Glutamatergic neuron (in vitro differentiated cells): Measurements from ENCODE around the gene AGTRAP. TPM values are rescaled to one million over a fixed set of nuclear protein-coding genes. Genes with fewer than 3 reads are reported as not detected.

Experiments used
- DNase-seq: peaks from one replicate; pipeline ENCODE4 v3.0.0; 2022
- H3K27ac Mint-ChIP-seq: one replicate; pipeline ENCODE4 v1.8.0; 2020; ENCODE audit warnings: mild to moderate bottlenecking, mixed read lengths, inconsistent platforms; ENCODE audit not compliant: unreplicated experiment
- H3K27me3 Mint-ChIP-seq: one replicate; pipeline ENCODE4 v1.8.0; 2020; ENCODE audit warnings: mild to moderate bottlenecking, moderate library complexity, mixed read lengths, inconsistent platforms; ENCODE audit not compliant: unreplicated experiment
- H3K36me3 Mint-ChIP-seq: one replicate; pipeline ENCODE4 v1.8.0; 2020; ENCODE audit warnings: mild to moderate bottlenecking, mixed read lengths, inconsistent platforms; ENCODE audit not compliant: unreplicated experiment
- H3K4me1 Mint-ChIP-seq: one replicate; pipeline ENCODE4 v1.8.0; 2020; ENCODE audit warnings: mild to moderate bottlenecking, low read depth, mixed read lengths, inconsistent platforms; ENCODE audit not compliant: unreplicated experiment
- H3K4me3 Mint-ChIP-seq: one replicate; pipeline ENCODE4 v1.8.0; 2020; ENCODE audit warnings: mild to moderate bottlenecking, mixed read lengths, inconsistent platforms; ENCODE audit not compliant: unreplicated experiment
- H3K9me3 Mint-ChIP-seq: one replicate; pipeline ENCODE4 v1.8.0; 2020; ENCODE audit warnings: mild to moderate bottlenecking, moderate library complexity, mixed read lengths, inconsistent platforms; ENCODE audit not compliant: unreplicated experiment
- CTCF ChIP-seq: fragments of 200-600 bp; sonication (generic); IDR thresholded peaks from one replicate; pipeline ENCODE4 v1.5.0; 2021; ENCODE audit not compliant: partially characterized antibody, unreplicated experiment
- total RNA-seq: library from RNA; stranded (reverse); fragmentation: NEBNext Ultra II Directional; extraction: Animal tissue kit (Norgen Biotek cat#: 25700); gene quantifications from one replicate; pipeline ENCODE4 v1.2.1, GENCODE V29; 2021; ENCODE audit not compliant: unreplicated experiment

The AGTRAP gene
- total RNA-seq, 1 donor from 2014 or later, result 6.1 TPM

- DNase-seq, result peak; percentile 74
- Mint-ChIP-seq H3K4me1 (peaks cover 20% of the 10 kb centered on the region), H3K36me3 (no peaks in the 10 kb centered on the region), H3K27ac (no peak overlapping the region), H3K27me3 (peaks cover 14% of the 10 kb centered on the region), H3K4me3 (no peak overlapping the region), H3K9me3 (peaks cover 2% of the 10 kb centered on the region)
- peak; percentile 42 for TF ChIP-seq CTCF
Observed at GRCh38 chr1:11749203-11749689, 13.3 kb downstream of the AGTRAP start.

- Mint-ChIP-seq H3K36me3 (no peaks in the 10 kb centered on the region), H3K9me3 (peaks cover 2% of the 10 kb centered on the region), H3K4me1 (peaks cover 20% of the 10 kb centered on the region), H3K27me3 (peaks cover 14% of the 10 kb centered on the region), H3K27ac (no peak overlapping the region), H3K4me3 (no peak overlapping the region)
- no peak for DNase-seq
- TF ChIP-seq CTCF, result no peak
Observed at GRCh38 chr1:11749996-11750395, 14.1 kb downstream of the AGTRAP start.

GRCh38 chr1:11751087-11751486, 15.2 kb downstream of the AGTRAP start:
- no peak for TF ChIP-seq CTCF
- H3K9me3 Mint-ChIP-seq, result peaks cover 2% of the 10 kb centered on the region
- H3K27me3 Mint-ChIP-seq, result peaks cover 14% of the 10 kb centered on the region
- peaks cover 16% of the 10 kb centered on the region for H3K4me1 Mint-ChIP-seq
- no peak overlapping the region for H3K4me3 Mint-ChIP-seq
- no peak for DNase-seq
- peaks cover 3% of the 10 kb centered on the region for H3K36me3 Mint-ChIP-seq
- no peak overlapping the region for H3K27ac Mint-ChIP-seq

- DNase-seq, result no peak
- Mint-ChIP-seq H3K4me1 (peaks cover 13% of the 10 kb centered on the region), H3K36me3 (peaks cover 14% of the 10 kb centered on the region), H3K27me3 (peaks cover 9% of the 10 kb centered on the region), H3K27ac (no peak overlapping the region), H3K4me3 (no peak overlapping the region), H3K9me3 (no peaks in the 10 kb centered on the region)
- TF ChIP-seq CTCF, result no peak
Observed at GRCh38 chr1:11752359-11753088, 16.6 kb downstream of the AGTRAP start.

GRCh38 chr1:11753555-11754208, 17.7 kb downstream of the AGTRAP start:
- peaks cover 9% of the 10 kb centered on the region for H3K27me3 Mint-ChIP-seq
- peaks cover 13% of the 10 kb centered on the region for H3K4me1 Mint-ChIP-seq
- no peaks in the 10 kb centered on the region for H3K9me3 Mint-ChIP-seq
- DNase-seq, result no peak
- TF ChIP-seq CTCF, result no peak
- H3K36me3 Mint-ChIP-seq, result peaks cover 14% of the 10 kb centered on the region
- no peak overlapping the region for H3K4me3 Mint-ChIP-seq
- H3K27ac Mint-ChIP-seq, result no peak overlapping the region
